Measurements from ENCODE around the gene LAMA2. TPM values are rescaled to one million over a fixed set of nuclear protein-coding genes. Genes with fewer than 3 reads are reported as not detected.
A peak's percentile ranks its signal among the peaks of the same experiment; 100 is the strongest.

Gene LAMA2
- total and polyA plus RNA-seq, 7 donors = 8.8 to 59.0 (median 27.3) TPM

GRCh38 chr6:129188306-129188705, 305.4 kb downstream of the LAMA2 start:
- DNase-seq (no peak), ATAC-seq (no peak)
- WGBS, 3 donors = 85 to 90% (median 90%) methylated on average over 2 of the region's 2 CpGs
- no peaks in the 10 kb centered on the region for H3K9me3 ChIP-seq
- H3K4me1 ChIP-seq = peaks cover 3% of the 10 kb centered on the region
- no peak for TF ChIP-seq CTCF (IDR thresholded peaks at IDR 0.05)
- H3K27ac ChIP-seq = no peak overlapping the region
- H3K27me3 ChIP-seq (ENCODE audit: insufficient read depth in 3 of 3, low read length in 2 of 3) = no peaks in the 10 kb centered on the region
- no peak overlapping the region for H3K4me3 ChIP-seq
- no peaks in the 10 kb centered on the region for H3K36me3 ChIP-seq (ENCODE audit: insufficient read depth in 1 of 2, low read depth in 1 of 2)
- intact Hi-C loops (cut with DNase I) = no loop called here

GRCh38 chr6:129188795-129189194, 305.9 kb downstream of the LAMA2 start:
- DNase-seq = no peak
- Histone ChIP-seq H3K27me3 (ENCODE audit: insufficient read depth in 3 of 3, low read length in 2 of 3) (no peaks in the 10 kb centered on the region), H3K36me3 (ENCODE audit: insufficient read depth in 1 of 2, low read depth in 1 of 2) (no peaks in the 10 kb centered on the region), H3K27ac (no peak overlapping the region), H3K9me3 (no peaks in the 10 kb centered on the region), H3K4me1 (peaks cover 3% of the 10 kb centered on the region), H3K4me3 (no peak overlapping the region)
- no peak for TF ChIP-seq CTCF (IDR thresholded peaks at IDR 0.05)
- ATAC-seq = no peak
- intact Hi-C loops (cut with DNase I) = no loop called here
- WGBS, 3 donors = 89 to 93% (median 91%) methylated on average over 2 of the region's 2 CpGs

- ATAC-seq (no peak), DNase-seq (no peak)
- H3K9me3 ChIP-seq = no peaks in the 10 kb centered on the region
- no peak for TF ChIP-seq CTCF (IDR thresholded peaks at IDR 0.05)
- intact Hi-C loops (cut with DNase I) = no loop called here
- 91 to 100% (median 95%) methylated on average over 1 of the region's 1 CpG for WGBS, 3 donors
- H3K27me3 ChIP-seq (ENCODE audit: insufficient read depth in 3 of 3, low read length in 2 of 3) = no peaks in the 10 kb centered on the region
- H3K36me3 ChIP-seq (ENCODE audit: insufficient read depth in 1 of 2, low read depth in 1 of 2) = no peaks in the 10 kb centered on the region
- peaks cover 3% of the 10 kb centered on the region for H3K4me1 ChIP-seq
- H3K4me3 ChIP-seq = no peak overlapping the region
- H3K27ac ChIP-seq = no peak overlapping the region
Measured at GRCh38 chr6:129189266-129189665, 306.3 kb downstream of the LAMA2 start.

- H3K27ac ChIP-seq = no peak overlapping the region
- intact Hi-C loops (cut with DNase I) = no loop called here
- H3K27me3 ChIP-seq (ENCODE audit: insufficient read depth in 3 of 3, low read length in 2 of 3) = no peaks in the 10 kb centered on the region
- H3K9me3 ChIP-seq = no peaks in the 10 kb centered on the region
- WGBS, 3 donors = 86 to 90% (median 87%) methylated on average over 2 of the region's 2 CpGs
- TF ChIP-seq CTCF (IDR thresholded peaks at IDR 0.05) = no peak
- no peaks in the 10 kb centered on the region for H3K4me1 ChIP-seq
- ATAC-seq = no peak
- DNase-seq = no peak
- no peaks in the 10 kb centered on the region for H3K36me3 ChIP-seq (ENCODE audit: insufficient read depth in 1 of 2, low read depth in 1 of 2)
- H3K4me3 ChIP-seq = no peak overlapping the region
Measured at GRCh38 chr6:129191235-129191634, 308.3 kb downstream of the LAMA2 start.

GRCh38 chr6:129192458-129192989, 309.6 kb downstream of the LAMA2 start:
- Histone ChIP-seq H3K36me3 (ENCODE audit: insufficient read depth in 1 of 2, low read depth in 1 of 2) (no peaks in the 10 kb centered on the region), H3K27me3 (ENCODE audit: insufficient read depth in 3 of 3, low read length in 2 of 3) (no peaks in the 10 kb centered on the region), H3K9me3 (no peaks in the 10 kb centered on the region), H3K4me3 (no peak overlapping the region), H3K4me1 (no peaks in the 10 kb centered on the region), H3K27ac (no peak overlapping the region)
- intact Hi-C loops (cut with DNase I) = no loop called here
- TF ChIP-seq CTCF (IDR thresholded peaks at IDR 0.05) = no peak
- no peak for ATAC-seq
- WGBS, 3 donors = 96 to 98% (median 97%) methylated on average over 14 of the region's 14 CpGs
- peak in 1 of 2 donors; percentile 42 for DNase-seq
